ENCODE measurements around the gene PPP1R18. TPM values are rescaled to one million over a fixed set of nuclear protein-coding genes. Genes with fewer than 3 reads are reported as not detected.
"Not testable (repeated sequence)": the region's sequence is repeated elsewhere in the genome, so short reads cannot be mapped to it uniquely, and the experiment has no call there.

Gene PPP1R18
- total RNA-seq, 1 experiment from 2014 or later: 33.6 TPM

- H3K27ac ChIP-seq (ENCODE audit: low read depth, low read length); intact Hi-C loops (cut with micrococcal nuclease); H2AFZ ChIP-seq (ENCODE audit: low read depth, low read length, poor library complexity, severe bottlenecking); DNase-seq (ENCODE audit: low read depth, low spot score); H3K9ac ChIP-seq (ENCODE audit: low read length); H3K9me3 ChIP-seq (ENCODE audit: control insufficient read depth in 1 of 2, insufficient read depth in 1 of 2, low read depth in 1 of 2, low read length in 2 of 2); CTCF ChIA-PET; H3K4me3 ChIP-seq (replicated peaks in 1 of 2; ENCODE audit: low read depth in 1 of 2, low read length in 2 of 2); BruUV-seq (replicated peaks); H3K9me2 ChIP-seq (ENCODE audit: insufficient read depth); H3K27me3 ChIP-seq (ENCODE audit: insufficient read depth, low read length); H3K79me2 ChIP-seq (ENCODE audit: insufficient read depth, low read length); H4K20me1 ChIP-seq (ENCODE audit: insufficient read depth); RAD21 ChIA-PET (ENCODE audit: low non-redundant PET in 1 of 2, low total read pairs in 2 of 2, uncharacterized antibody in 2 of 2, unreplicated experiment in 2 of 2): not testable (repeated sequence)
- POLR2A ChIA-PET: interaction anchor here (1.7 kb wide), 1 partner anchor 22 kb away, joined by 4 read pairs; no protein-coding TSS in a partner anchor
- peaks cover 33 to 51% of the 10 kb centered on the region in 2 experiments; a peak in 3 of 4 replicates for H3K36me3 ChIP-seq (ENCODE audit: control insufficient read depth in 1 of 2, insufficient read depth in 2 of 2, low read length in 2 of 2)
- peak overlapping the region; percentile 37 for H3K4me2 ChIP-seq (ENCODE audit: low read length)
- peaks cover 7 to 18% of the 10 kb centered on the region in 2 experiments for H3K4me1 ChIP-seq (ENCODE audit: control insufficient read depth in 1 of 2, insufficient read depth in 2 of 2, low read length in 2 of 2)
- ATAC-seq: peak; percentile 48; the same call in 1 of the 2 replicates
- TF ChIP-seq JUND (IDR thresholded peaks at IDR 0.05) (peak; percentile 34), FOSL1 (IDR thresholded peaks at IDR 0.05; ENCODE audit: low read depth) (peak; percentile 38; the same call in 1 of the 2 replicates), EGR1 (IDR thresholded peaks at IDR 0.05; ENCODE audit: low read depth) (peak; percentile 84), SP1 (IDR thresholded peaks at IDR 0.05; ENCODE audit: low read depth) (peak; percentile 27; the same call in 1 of the 2 replicates)
Observed at GRCh38 chr6:30666300-30666699, 20.1 kb downstream of the PPP1R18 start.

GRCh38 chr6:30664994-30665767 lies 21.3 kb downstream of the PPP1R18 start:
- no peaks in the 10 kb centered on the region for H4K20me1 ChIP-seq (ENCODE audit: insufficient read depth)
- peaks cover under 1% of the 10 kb centered on the region; the same call in 1 of the 2 replicates for H3K79me2 ChIP-seq (ENCODE audit: insufficient read depth, low read length)
- ChIA-PET RAD21 (ENCODE audit: low non-redundant PET in 1 of 2, low total read pairs in 2 of 2, uncharacterized antibody in 2 of 2, unreplicated experiment in 2 of 2) (no interaction called here), CTCF (no interaction called here), POLR2A (interaction anchor here (1.7 kb wide), 1 partner anchor 23 kb away, joined by 4 read pairs; no protein-coding TSS in a partner anchor)
- H3K4me3 ChIP-seq (replicated peaks in 1 of 2; ENCODE audit: low read depth in 1 of 2, low read length in 2 of 2): no peak overlapping the region
- H3K9me3 ChIP-seq (ENCODE audit: control insufficient read depth in 1 of 2, insufficient read depth in 1 of 2, low read depth in 1 of 2, low read length in 2 of 2): no peaks in the 10 kb centered on the region
- intact Hi-C loops (cut with micrococcal nuclease): no loop called here
- H3K27me3 ChIP-seq (ENCODE audit: insufficient read depth, low read length): no peaks in the 10 kb centered on the region
- H3K9me2 ChIP-seq (ENCODE audit: insufficient read depth): no peaks in the 10 kb centered on the region
- no peak overlapping the region for H3K9ac ChIP-seq (ENCODE audit: low read length)
- no peak overlapping the region for H3K27ac ChIP-seq (ENCODE audit: low read depth, low read length)
- ATAC-seq (no peak), DNase-seq (ENCODE audit: low read depth, low spot score) (no peak)
- no peak overlapping the region for H3K4me2 ChIP-seq (ENCODE audit: low read length)
- H3K36me3 ChIP-seq (ENCODE audit: control insufficient read depth in 1 of 2, insufficient read depth in 2 of 2, low read length in 2 of 2): peaks cover 33 to 51% of the 10 kb centered on the region in 2 experiments; a peak in 3 of 4 replicates
- peaks cover 7 to 14% of the 10 kb centered on the region in 2 experiments for H3K4me1 ChIP-seq (ENCODE audit: control insufficient read depth in 1 of 2, insufficient read depth in 2 of 2, low read length in 2 of 2)
- no TSS peak for BruUV-seq (replicated peaks)
- no peak overlapping the region for H2AFZ ChIP-seq (ENCODE audit: low read depth, low read length, poor library complexity, severe bottlenecking)
- no peak for TF ChIP-seq ZBTB33 (IDR thresholded peaks at IDR 0.05; ENCODE audit: extremely low read depth, insufficient replicate concordance, low read length)
- no peak for TF ChIP-seq ELF1 (IDR thresholded peaks at IDR 0.05; ENCODE audit: borderline replicate concordance, low read depth)
- no peak for TF ChIP-seq CBX3 (IDR thresholded peaks at IDR 0.05; ENCODE audit: low read depth)
- TF ChIP-seq CTCF (IDR thresholded peaks at IDR 0.05 in 2 of 3, conservative IDR thresholded peaks at IDR 0.05 in 1 of 3; ENCODE audit: borderline replicate concordance in 1 of 3, insufficient read depth in 1 of 3, low read depth in 2 of 3, low read length in 2 of 3): no peak
- no peak for TF ChIP-seq EGR1 (IDR thresholded peaks at IDR 0.05; ENCODE audit: low read depth)
- no peak for TF ChIP-seq SIN3A (IDR thresholded peaks at IDR 0.05; ENCODE audit: low read depth)
- no peak for TF ChIP-seq SRF (IDR thresholded peaks at IDR 0.05; ENCODE audit: low read depth)
- TF ChIP-seq RAD21 (IDR thresholded peaks at IDR 0.05; ENCODE audit: low read depth): no peak

Data from HCT116 (cell line).